Mammary epithelial cell (primary cell): ENCODE results near the gene B3GNT2.

Source experiments
- CTCF ChIP-seq, 2 donors: IDR thresholded peaks in 1 of 2; conservative IDR thresholded peaks in 1 of 2; 2 replicates each; pipeline ENCODE4 v1.5.1; 2011 to 2012; ENCODE audit warnings: inconsistent platforms in 2 of 2, low read length in 2 of 2, mild to moderate bottlenecking in 2 of 2, control low read depth in 1 of 2, low read depth in 1 of 2; ENCODE audit not compliant: insufficient read depth in 1 of 2; ENCODE audit errors: extremely low read depth in 1 of 2
- EZH2 ChIP-seq: IDR thresholded peaks from 2 replicates; pipeline ENCODE4 v1.6.1; 2012; ENCODE audit warnings: low read length, inconsistent platforms, borderline replicate concordance

GRCh38 chr2:62178741-62179271 is 17.1 kb upstream of the B3GNT2 start:
- TF ChIP-seq EZH2 (no peak), CTCF (conservative IDR thresholded peaks at IDR 0.05 in 1 of 2, IDR thresholded peaks at IDR 0.05 in 1 of 2; ENCODE audit: extremely low read depth in 1 of 2, insufficient read depth in 1 of 2, low read depth in 1 of 2, low read length in 2 of 2) (no peak)
